ENCODE data around the gene LANCL3.
"Not testable (repeated sequence)": the region's sequence is repeated elsewhere in the genome, so short reads cannot be mapped to it uniquely, and the experiment has no call there.

LANCL3 gene

GRCh38 chrX:37571426-37572107, at the start of gene LANCL3:
Gene LANCL3, plus strand, starts transcription at chrX:37571661. Its CDS starts 210 bp downstream, at chrX:37571871.
- H3K9me3 Mint-ChIP-seq; H3K4me1 Mint-ChIP-seq (ENCODE audit: low read depth); H3K36me3 Mint-ChIP-seq (ENCODE audit: low read depth); H3K27ac Mint-ChIP-seq; intact Hi-C loops (cut with micrococcal nuclease): not testable (repeated sequence)
- H3K4me3 Mint-ChIP-seq = peak within 1 kb of the TSS; percentile 70
- peaks cover 25% of the 10 kb centered on the region for H3K27me3 Mint-ChIP-seq

- H3K9me3 Mint-ChIP-seq; intact Hi-C loops (cut with micrococcal nuclease); H3K27ac Mint-ChIP-seq; H3K36me3 Mint-ChIP-seq (ENCODE audit: low read depth); H3K4me1 Mint-ChIP-seq (ENCODE audit: low read depth); H3K4me3 Mint-ChIP-seq; H3K27me3 Mint-ChIP-seq: not testable (repeated sequence)
These were observed 47.8 kb upstream of the LANCL3 start for GRCh38 chrX:37523673-37524072.

DNA sequence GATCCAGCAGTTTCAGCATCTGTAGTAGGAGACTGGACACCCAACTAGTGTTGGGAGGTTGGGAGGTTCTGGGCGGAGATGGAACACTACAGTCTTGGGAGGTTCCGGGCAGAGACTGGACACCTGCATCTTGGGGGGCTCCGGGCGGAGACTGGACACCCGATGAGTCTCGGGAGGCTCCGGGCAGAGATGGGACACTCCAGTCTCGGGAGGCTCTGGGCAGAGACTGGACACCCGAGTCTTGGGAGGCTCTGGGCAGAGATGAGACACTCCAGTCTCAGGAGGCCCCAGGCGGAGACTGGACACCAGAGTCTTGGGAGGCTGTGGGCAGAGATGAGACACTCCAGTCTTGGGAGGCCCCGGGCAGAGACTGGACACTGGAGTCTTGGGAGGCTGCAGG, 29.5 kb upstream of the LANCL3 start:
- H3K27ac Mint-ChIP-seq = no peak overlapping the region
- H3K9me3 Mint-ChIP-seq = no peaks in the 10 kb centered on the region
- H3K36me3 Mint-ChIP-seq (ENCODE audit: low read depth) = no peaks in the 10 kb centered on the region
- H3K4me3 Mint-ChIP-seq = no peak overlapping the region
- H3K27me3 Mint-ChIP-seq = no peaks in the 10 kb centered on the region
- intact Hi-C loops (cut with micrococcal nuclease) = no loop called here
- no peaks in the 10 kb centered on the region for H3K4me1 Mint-ChIP-seq (ENCODE audit: low read depth)

DNA sequence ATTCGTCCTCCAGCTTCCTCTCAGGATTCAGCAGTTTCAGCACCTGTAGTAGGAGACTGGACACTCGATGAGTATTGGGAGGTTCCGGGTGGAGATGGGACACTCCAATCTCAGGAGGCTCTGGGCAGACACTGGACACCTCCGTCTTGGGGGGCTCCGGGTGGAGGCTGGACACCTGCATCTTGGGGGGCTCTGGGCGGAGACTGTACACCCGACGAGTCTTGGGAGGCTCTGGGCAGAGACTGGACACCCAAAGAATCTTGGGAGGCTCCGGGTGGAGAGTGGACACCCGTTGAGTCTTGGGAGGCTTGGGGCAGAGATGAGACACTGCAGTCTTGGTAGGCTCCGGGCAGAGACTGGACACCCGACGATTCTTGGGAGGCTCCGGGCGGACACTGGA, 28.7 kb upstream of the LANCL3 start:
- H3K27ac Mint-ChIP-seq = no peak overlapping the region
- no peaks in the 10 kb centered on the region for H3K36me3 Mint-ChIP-seq (ENCODE audit: low read depth)

GRCh38 chrX:37543324-37543723, 28.1 kb upstream of the LANCL3 start:
- Mint-ChIP-seq H3K36me3 (ENCODE audit: low read depth) (no peaks in the 10 kb centered on the region), H3K27ac (no peak overlapping the region), H3K9me3 (no peaks in the 10 kb centered on the region), H3K4me1 (ENCODE audit: low read depth) (no peaks in the 10 kb centered on the region), H3K4me3 (no peak overlapping the region), H3K27me3 (no peaks in the 10 kb centered on the region)
- intact Hi-C loops (cut with micrococcal nuclease) = no loop called here

More for the DNA sequence above, 28.7 kb upstream of the LANCL3 start:
- Mint-ChIP-seq H3K9me3 (no peaks in the 10 kb centered on the region), H3K4me3 (no peak overlapping the region), H3K4me1 (ENCODE audit: low read depth) (no peaks in the 10 kb centered on the region), H3K27me3 (no peaks in the 10 kb centered on the region)
- intact Hi-C loops (cut with micrococcal nuclease) = no loop called here

DNA sequence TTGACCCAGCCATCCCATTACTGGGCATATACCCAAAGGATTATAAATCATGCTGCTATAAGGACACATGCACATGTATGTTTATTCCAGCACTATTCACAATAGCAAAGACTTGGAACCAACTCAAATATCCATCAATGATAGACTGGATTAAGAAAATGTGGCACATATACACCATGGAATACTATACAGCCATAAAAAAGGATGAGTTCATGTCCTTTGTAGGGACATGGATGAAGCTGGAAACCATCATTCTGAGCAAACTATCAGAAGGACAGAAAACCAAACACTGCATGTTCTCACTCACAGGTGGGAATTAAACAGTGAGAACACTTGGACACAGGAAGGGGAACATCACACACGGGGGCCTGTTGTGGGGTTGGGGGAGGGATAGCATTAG, 26.9 kb upstream of the LANCL3 start:
- H3K27me3 Mint-ChIP-seq; H3K36me3 Mint-ChIP-seq (ENCODE audit: low read depth); intact Hi-C loops (cut with micrococcal nuclease): not testable (repeated sequence)

GRCh38 chrX:37545066-37545465, 26.4 kb upstream of the LANCL3 start:
- intact Hi-C loops (cut with micrococcal nuclease) = no loop called here
- Mint-ChIP-seq H3K4me3 (no peak overlapping the region), H3K36me3 (ENCODE audit: low read depth) (no peaks in the 10 kb centered on the region), H3K27me3 (no peaks in the 10 kb centered on the region), H3K4me1 (ENCODE audit: low read depth) (no peaks in the 10 kb centered on the region), H3K27ac (no peak overlapping the region), H3K9me3 (no peaks in the 10 kb centered on the region)

More for the DNA sequence above, 26.9 kb upstream of the LANCL3 start:
- not testable (repeated sequence) for H3K4me1 Mint-ChIP-seq (ENCODE audit: low read depth); H3K4me3 Mint-ChIP-seq; H3K27ac Mint-ChIP-seq; H3K9me3 Mint-ChIP-seq

GRCh38 chrX:37549619-37550018, 21.8 kb upstream of the LANCL3 start:
- H3K36me3 Mint-ChIP-seq (ENCODE audit: low read depth); H3K27me3 Mint-ChIP-seq; H3K4me3 Mint-ChIP-seq; intact Hi-C loops (cut with micrococcal nuclease); H3K4me1 Mint-ChIP-seq (ENCODE audit: low read depth); H3K27ac Mint-ChIP-seq; H3K9me3 Mint-ChIP-seq: not testable (repeated sequence)

DNA sequence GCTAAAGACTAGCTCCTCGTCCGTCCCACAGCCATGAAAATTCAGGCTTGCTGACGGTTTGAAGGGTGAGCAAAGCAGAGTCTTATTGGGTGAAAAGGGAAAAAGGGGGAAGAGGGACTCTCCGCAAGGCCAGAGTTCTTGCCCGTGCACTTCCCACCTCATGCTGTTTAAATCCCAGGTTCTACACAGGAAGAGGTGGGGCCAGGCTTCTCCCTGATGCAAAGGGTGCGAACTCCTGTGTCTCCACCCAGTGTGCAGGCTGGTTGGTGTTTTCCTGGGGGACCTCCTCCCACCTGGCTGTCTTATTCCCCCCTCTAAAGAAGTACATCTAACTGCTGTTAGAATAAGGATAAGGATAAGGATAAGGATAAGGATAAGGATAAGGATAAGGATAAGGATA, 18.0 kb upstream of the LANCL3 start:
- intact Hi-C loops (cut with micrococcal nuclease) = no loop called here
- H3K4me1 Mint-ChIP-seq (ENCODE audit: low read depth) = no peaks in the 10 kb centered on the region
- peaks cover 2% of the 10 kb centered on the region for H3K27me3 Mint-ChIP-seq
- H3K9me3 Mint-ChIP-seq = no peaks in the 10 kb centered on the region
- H3K4me3 Mint-ChIP-seq = no peak overlapping the region
- no peaks in the 10 kb centered on the region for H3K36me3 Mint-ChIP-seq (ENCODE audit: low read depth)
- no peak overlapping the region for H3K27ac Mint-ChIP-seq

- H3K4me1 Mint-ChIP-seq (ENCODE audit: low read depth); H3K4me3 Mint-ChIP-seq; H3K27ac Mint-ChIP-seq; H3K36me3 Mint-ChIP-seq (ENCODE audit: low read depth); intact Hi-C loops (cut with micrococcal nuclease); H3K9me3 Mint-ChIP-seq; H3K27me3 Mint-ChIP-seq: not testable (repeated sequence)
These were observed 6.2 kb upstream of the LANCL3 start for GRCh38 chrX:37565254-37565653.

- H3K4me3 Mint-ChIP-seq; H3K9me3 Mint-ChIP-seq; H3K4me1 Mint-ChIP-seq (ENCODE audit: low read depth); H3K27ac Mint-ChIP-seq; intact Hi-C loops (cut with micrococcal nuclease); H3K36me3 Mint-ChIP-seq (ENCODE audit: low read depth): not testable (repeated sequence)
- peaks cover 28% of the 10 kb centered on the region for H3K27me3 Mint-ChIP-seq
These were observed 1.1 kb upstream of the LANCL3 start for GRCh38 chrX:37570349-37570748.

DNA sequence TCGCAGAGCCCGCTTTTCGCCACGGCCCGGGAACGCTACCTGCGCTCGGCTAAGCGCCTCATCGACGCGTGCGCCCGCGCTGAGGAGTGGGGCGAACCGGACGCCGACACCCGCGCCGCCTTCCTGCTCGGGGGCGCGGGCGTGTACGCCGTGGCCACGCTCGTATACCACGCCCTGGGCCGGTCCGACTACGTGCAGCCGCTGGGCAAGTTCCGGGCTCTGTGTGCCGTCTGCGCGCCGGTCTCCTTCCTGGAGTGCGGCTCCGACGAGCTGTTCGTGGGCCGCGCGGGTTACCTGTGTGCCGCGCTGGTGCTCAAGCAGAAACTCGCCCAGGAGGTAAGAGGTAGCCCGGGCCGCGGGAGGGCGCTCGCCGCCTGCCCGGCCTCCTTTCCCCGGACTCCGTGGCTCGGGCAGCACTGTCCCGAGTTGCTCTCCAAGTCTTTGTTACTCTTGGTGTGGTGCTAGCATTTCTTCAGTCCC, 687 bp downstream of the LANCL3 start:
- peaks cover 25% of the 10 kb centered on the region for H3K27me3 Mint-ChIP-seq
- peak overlapping the region; percentile 70 for H3K4me3 Mint-ChIP-seq
- H3K4me1 Mint-ChIP-seq (ENCODE audit: low read depth); H3K9me3 Mint-ChIP-seq; H3K27ac Mint-ChIP-seq; H3K36me3 Mint-ChIP-seq (ENCODE audit: low read depth); intact Hi-C loops (cut with micrococcal nuclease): not testable (repeated sequence)

DNA sequence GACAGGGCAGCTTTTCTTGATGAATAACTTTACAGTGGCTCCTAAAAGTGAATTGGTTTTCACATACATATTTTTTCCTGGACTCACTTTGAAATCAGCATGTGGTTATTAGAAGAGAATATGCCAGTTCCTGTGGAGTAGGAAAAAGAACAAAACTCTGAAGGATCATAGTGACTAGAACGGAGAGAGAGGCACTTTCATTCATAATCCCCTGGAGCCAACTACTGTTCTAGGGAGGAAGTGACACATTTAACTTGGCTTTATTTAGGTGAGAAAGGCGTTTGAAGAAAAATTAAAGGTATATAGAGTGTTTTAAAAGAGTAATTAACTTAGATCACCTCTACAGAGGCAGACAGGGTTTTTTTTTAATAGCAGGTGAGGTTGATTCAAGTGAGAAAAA, 1.7 kb downstream of the LANCL3 start:
- intact Hi-C loops (cut with micrococcal nuclease); H3K9me3 Mint-ChIP-seq; H3K4me1 Mint-ChIP-seq (ENCODE audit: low read depth); H3K4me3 Mint-ChIP-seq; H3K36me3 Mint-ChIP-seq (ENCODE audit: low read depth); H3K27ac Mint-ChIP-seq: not testable (repeated sequence)
- peaks cover 25% of the 10 kb centered on the region for H3K27me3 Mint-ChIP-seq

GRCh38 chrX:37578045-37578444, 6.6 kb downstream of the LANCL3 start:
- intact Hi-C loops (cut with micrococcal nuclease) = no loop called here

GRCh38 chrX:37580080-37580479, 8.6 kb downstream of the LANCL3 start:
- Mint-ChIP-seq H3K27ac (no peak overlapping the region), H3K36me3 (ENCODE audit: low read depth) (no peaks in the 10 kb centered on the region), H3K27me3 (no peaks in the 10 kb centered on the region), H3K4me1 (ENCODE audit: low read depth) (no peaks in the 10 kb centered on the region), H3K4me3 (no peak overlapping the region), H3K9me3 (no peaks in the 10 kb centered on the region)
- intact Hi-C loops (cut with micrococcal nuclease) = no loop called here

More at GRCh38 chrX:37578045-37578444, 6.6 kb downstream of the LANCL3 start:
- Mint-ChIP-seq H3K27ac (no peak overlapping the region), H3K4me1 (ENCODE audit: low read depth) (no peaks in the 10 kb centered on the region), H3K36me3 (ENCODE audit: low read depth) (no peaks in the 10 kb centered on the region), H3K9me3 (no peaks in the 10 kb centered on the region), H3K4me3 (no peak overlapping the region), H3K27me3 (peaks cover 12% of the 10 kb centered on the region)

All from dendritic cell treated with granulocyte-macrophage colony-stimulating factor and Interleukin-4, amounts not matched to agents 40 ng/mL and 50 ng/mL, for 4 days (primary cell).